HG03139 (cell line): ENCODE measurements around the gene EYA4.

ENCODE experiments used
- ATAC-seq: cut with Tn5 transposase; IDR thresholded peaks from one replicate; pipeline ENCODE4 v1.9.1; 2021; ENCODE audit not compliant: unreplicated experiment

The EYA4 gene

DNA sequence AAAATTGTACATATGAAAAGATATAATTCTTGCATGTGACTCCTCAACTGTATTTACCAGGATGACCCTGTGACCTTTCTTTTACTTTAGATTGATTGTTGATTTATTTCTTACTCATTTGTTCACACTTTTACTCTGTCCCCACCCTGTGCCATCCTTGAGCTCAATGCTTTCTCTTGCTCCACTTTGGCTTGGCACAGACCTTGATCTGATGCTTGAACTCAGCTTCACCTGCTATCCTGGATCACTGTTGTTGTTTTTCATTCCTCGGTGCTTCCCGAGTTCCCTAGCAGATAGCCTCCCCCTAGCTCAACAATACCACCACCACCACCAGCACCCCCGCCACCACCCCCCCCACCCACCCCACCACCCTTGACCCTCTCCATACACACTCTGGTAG, 102.1 kb downstream of the EYA4 start:
- ATAC-seq = no peak

DNA sequence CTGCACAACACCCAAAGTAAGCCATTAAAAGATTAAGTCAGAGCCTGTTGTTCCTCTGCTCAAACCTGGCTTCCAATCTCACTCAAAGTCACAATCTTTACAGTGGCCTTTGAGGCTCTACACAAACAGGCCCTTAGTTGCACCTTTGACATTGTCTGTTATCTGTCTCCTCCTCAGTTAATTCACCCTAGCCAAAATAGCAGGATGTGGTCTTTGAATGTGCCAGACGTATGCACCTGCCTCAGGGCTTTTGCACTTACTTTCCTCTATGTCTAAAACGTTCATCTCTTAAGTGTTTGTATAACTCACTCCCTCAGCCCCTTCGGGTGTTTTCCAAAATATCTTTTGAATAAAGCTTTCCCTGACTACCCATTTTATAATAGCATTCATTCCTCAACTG, 107.7 kb downstream of the EYA4 start:
- no peak for ATAC-seq

DNA sequence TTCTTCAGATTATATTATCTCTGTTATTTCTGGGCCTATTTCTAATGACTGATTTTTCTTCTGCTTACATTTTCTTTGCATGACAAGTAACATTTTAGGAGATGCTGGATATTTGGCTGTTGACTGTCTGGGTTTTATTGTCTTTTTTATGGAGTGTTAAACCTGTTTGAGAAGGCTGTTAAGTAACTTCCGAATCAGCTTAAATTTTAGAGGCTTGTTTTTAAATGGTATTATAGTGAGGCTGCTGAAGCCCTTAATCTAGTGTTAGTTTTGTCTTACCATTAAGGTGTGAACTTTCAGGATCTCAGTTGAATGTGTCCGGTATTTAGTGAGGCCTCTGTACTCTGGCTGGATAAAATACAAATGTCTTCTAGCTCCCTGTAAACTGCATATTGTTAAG, 109.8 kb downstream of the EYA4 start:
- ATAC-seq = no peak

- ATAC-seq = no peak
Measured at GRCh38 chr6:133352046-133352445, 110.9 kb downstream of the EYA4 start.

DNA sequence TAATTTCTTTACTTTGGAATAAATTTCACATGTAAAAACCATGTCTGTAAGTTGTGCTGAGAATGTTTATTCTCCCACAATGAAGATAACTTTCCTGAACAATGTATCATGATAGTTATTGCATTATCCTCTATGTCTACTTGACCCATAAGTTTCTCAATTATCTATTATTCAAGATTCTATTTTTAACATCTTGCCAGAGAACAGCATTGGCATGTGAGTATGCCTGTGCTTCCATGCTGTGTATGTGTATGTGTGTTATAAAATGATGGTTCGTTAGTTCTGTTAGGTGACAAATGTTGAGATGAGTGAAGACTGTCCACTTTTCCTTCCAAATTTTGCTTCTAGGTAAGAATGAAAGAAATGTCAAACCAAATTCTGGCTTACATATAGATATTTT, 111.9 kb downstream of the EYA4 start:
- ATAC-seq = no peak

- ATAC-seq = no peak
Measured at GRCh38 chr6:133355922-133356321, 114.8 kb downstream of the EYA4 start.

GRCh38 chr6:133358574-133359150, 117.5 kb downstream of the EYA4 start:
- ATAC-seq = no peak

DNA sequence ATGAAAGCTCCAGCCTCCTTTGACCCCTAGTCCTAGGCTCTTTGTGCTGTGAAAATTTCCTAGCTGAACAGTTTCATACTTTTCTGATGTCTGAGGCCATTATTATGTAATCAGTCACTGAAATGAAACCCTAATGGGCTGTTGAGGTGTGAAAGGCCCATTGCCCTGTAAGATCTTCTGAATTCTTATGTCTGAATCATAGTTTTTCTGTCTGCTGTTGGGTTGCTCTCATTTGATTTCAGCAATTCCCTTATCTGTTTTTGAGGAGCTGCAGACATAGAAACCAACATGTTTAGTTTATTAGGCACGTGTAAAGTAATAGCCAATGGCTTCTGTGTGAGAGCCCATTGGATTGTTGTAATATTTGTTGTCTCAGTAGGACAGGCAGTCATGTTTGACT, 118.1 kb downstream of the EYA4 start:
- no peak for ATAC-seq

- no peak for ATAC-seq
Measured at GRCh38 chr6:133359760-133360159, 118.6 kb downstream of the EYA4 start.

DNA sequence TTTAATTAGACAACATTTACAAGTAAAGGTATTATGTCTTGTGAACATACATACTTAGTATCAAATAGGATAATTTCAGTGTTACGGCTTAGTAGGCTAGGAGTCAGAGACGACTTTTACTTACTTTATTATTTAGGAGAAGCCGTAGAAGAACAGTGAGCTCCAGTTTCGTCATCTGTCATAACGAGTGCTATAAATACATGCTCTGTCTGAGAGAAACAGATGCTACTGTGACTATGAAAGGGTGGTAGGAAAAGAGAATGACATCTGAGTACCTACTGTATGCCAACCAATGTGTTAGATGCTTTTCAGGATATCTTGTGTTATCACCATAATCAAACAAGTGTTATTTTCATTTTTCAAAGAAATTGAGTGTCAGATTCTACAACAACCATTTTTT, 119.0 kb downstream of the EYA4 start:
- no peak for ATAC-seq

DNA sequence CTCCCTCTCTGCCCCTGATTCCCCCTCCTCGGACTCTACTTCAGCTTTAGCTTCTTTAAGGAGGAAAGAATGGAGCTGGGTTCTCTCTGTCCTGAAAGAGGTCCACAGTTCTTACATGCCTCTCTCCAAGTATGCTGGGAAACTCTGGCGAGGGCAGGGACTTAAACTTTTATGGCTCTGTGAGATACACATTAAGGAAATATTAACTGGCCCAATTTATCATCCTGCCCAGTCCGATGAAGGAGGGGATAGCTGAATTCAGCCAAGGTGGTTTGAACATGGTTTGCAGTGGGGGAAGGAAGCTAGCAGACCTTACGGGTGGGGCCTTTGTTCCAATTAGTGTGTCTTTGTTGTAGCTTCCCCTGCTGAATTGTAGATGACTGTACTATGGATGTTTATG, 121.7 kb downstream of the EYA4 start:
- ATAC-seq = no peak

GRCh38 chr6:133368664-133369063, 127.5 kb downstream of the EYA4 start:
- ATAC-seq = no peak

DNA sequence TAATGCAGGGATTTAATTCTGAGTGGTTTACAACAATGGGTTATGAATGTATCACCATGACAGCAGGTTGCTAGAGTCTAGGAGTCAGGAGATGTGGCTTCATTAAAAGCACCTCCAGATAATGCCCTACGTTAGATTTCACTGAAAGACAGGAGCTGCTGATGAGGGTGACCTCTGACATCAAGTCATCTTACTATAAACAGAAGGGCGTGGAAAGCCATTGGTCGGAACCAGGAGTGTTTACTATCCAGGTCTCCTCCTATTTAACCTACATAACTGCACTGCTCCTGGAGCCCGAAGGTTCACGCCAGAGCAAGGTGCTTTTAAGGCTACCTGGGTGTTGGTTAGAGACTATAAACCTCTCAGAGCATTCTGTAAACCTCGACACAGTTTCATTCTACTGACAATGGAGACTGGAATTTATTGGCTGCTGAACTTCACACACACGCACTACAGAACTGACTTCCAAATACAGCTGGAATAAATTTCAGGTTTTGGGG, 128.7 kb downstream of the EYA4 start:
- ATAC-seq = no peak

DNA sequence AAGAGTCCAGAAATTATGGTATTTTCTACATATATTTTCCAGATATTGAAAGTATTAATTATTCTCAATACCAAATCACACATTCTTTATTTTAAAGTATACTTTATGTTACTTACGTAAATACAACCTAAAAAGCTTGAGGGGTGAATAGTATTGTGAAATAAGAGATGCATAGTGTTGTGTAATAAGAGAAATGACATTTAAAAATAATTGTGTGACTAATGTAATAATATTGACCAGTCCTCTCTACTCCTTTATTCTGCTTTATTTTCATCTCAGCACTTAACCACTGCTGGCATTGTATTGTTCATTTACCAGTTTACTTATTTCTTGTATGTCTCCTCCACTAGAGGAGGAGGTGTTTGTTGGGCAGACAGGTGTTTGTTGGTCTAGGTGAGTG, 135.6 kb downstream of the EYA4 start:
- no peak for ATAC-seq

- ATAC-seq = no peak
Measured at GRCh38 chr6:133377219-133377618, 136.1 kb downstream of the EYA4 start.

DNA sequence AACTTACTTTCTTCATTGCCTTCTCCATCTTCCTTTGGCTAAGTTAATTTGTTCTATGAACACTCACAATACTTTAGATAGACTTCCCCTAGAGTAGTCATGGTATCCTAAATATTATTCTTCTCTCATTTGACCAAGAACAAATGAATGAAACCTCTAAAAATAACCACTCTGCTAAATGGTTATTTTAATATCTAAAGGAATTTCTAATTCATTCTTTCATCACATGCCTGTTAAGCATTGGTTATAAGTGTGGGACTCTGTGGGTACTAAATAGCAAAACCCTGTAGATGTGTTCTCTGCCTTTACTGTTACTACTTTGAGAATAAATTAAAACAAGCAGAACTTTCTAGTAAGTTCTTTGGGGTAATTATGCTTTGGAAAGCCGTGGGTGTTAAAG, 138.9 kb downstream of the EYA4 start:
- ATAC-seq = no peak

- no peak for ATAC-seq
Measured at GRCh38 chr6:133380723-133381122, 139.6 kb downstream of the EYA4 start.

DNA sequence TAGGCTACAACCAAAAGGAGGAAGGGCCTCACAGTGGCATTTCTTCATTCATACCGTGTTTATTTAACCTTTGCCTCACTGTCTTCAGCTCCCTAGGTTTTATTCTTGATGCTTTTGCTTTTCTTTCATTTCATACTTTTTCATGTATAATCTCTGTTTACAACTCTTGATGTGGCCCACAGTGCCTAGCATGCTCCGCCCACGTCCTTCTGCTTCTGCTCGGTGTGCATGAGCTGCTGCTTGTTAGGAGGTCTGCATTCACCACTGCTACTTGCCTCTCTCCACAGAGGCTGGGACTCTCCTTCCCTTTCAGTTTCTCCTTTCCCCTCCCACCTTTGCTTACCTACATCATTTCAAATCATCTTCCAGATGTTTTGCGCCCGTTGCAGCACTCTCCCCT, 147.6 kb downstream of the EYA4 start:
- ATAC-seq = no peak

- no peak for ATAC-seq
Measured at GRCh38 chr6:133390168-133390567, 149.0 kb downstream of the EYA4 start.

GRCh38 chr6:133392015-133392414, 150.9 kb downstream of the EYA4 start:
- ATAC-seq = no peak

- no peak for ATAC-seq
Measured at GRCh38 chr6:133392641-133393040, 151.5 kb downstream of the EYA4 start.

DNA sequence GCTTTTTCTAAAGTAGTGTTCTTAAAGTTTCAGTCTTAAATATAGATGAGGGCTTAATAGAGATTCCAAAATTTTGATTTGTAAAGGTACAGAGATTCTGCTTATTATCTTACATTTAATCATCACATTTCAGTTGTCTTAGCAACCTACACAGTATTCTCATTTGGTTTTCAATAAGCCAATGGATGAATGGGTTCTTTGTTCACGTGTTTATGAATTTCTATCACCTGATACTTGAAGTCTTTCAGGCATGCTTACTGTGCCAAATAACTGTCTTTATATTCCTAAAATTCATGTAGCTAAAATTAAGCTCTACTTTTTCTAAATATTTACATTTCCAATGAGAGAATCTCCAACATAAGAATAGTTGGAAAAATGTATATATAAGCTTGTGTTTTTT, 152.7 kb downstream of the EYA4 start:
- no peak for ATAC-seq

DNA sequence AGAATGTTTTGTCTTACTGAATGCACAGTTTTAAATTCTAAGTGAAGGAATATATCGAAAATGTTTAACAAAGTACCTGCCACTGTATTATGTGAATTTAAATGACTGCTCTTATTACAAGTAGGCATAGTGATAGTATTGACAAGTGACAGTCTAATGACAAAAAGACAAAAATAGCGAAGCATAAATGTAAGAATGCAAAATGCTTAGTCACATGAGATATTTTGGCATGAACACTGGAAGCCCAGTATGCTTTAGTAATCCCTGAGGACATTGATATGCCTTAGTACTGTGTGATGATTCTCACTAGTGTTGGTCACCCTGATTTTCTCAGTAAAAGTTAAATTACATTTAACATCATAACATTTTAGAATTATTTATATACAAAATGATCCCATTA, 153.5 kb downstream of the EYA4 start:
- ATAC-seq = no peak
